NCI-H526 (cell line): Measurements from ENCODE around the gene MACROD2.
"Not testable (repeated sequence)": the region's sequence is repeated elsewhere in the genome, so short reads cannot be mapped to it uniquely, and the experiment has no call there.

Experiments
- DNase-seq, 2 experiments: peaks; one replicate each; lab custom pipeline; 2025; lab: John Stamatoyannopoulos, UW

Gene MACROD2

DNA sequence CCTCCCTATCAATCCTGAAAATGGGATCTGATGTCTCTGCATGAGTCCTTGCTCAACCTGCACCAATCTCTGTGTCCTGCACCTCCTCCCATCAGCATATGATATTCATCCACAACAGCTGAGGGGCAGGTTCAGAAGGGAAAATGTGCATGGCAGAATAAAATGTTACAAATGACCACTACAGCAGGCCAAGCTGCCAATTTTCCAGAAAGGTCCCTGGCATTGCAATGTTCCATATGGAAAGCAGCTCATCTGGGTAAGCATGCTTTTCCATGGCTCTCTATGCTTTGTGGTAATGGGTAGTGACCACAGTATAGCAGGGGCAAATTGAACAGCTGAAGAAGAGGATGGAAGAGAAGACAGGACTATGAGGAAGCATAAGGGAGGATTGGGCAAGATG, 1183.3 kb downstream of the MACROD2 start:
- no peak for DNase-seq

DNA sequence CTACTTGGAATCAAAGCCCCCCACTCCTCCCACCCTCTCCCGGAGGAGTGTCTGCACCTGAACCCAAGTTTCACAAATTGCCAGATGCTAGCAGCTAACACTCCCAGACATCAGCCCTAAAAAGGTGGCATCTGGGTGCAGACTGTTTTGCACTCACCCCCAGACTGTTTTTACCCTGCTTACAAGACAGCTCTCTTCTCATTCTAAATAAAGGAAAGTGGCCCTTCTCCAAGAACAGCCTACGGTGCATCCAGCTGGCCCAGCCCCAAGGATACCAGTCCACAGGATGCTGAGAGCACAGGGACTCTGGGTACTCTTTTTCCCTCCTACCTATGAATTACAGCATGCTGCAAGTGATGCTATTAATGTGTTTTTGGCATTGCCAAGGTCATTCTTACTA, 1184.1 kb downstream of the MACROD2 start:
- no peak for DNase-seq

DNA sequence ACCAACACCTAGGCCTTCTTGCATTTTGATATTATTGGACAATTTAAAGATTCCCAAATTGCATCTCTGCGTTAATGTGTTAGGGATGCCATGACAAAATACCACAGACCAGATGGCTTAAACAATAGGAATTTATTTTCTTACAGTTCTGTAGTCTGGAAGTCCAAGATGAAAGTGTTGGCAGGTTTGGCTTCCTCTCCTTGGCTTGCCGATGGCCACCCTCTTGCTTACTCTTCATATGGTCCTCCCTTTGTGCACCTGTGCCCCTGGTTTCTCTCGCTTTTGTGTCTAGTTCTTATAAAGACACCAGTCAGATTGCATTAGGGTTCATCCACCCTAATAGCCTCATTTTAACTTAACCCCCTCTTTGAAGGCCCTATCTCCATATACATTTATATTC, 1184.5 kb downstream of the MACROD2 start:
- no peak for DNase-seq

DNA sequence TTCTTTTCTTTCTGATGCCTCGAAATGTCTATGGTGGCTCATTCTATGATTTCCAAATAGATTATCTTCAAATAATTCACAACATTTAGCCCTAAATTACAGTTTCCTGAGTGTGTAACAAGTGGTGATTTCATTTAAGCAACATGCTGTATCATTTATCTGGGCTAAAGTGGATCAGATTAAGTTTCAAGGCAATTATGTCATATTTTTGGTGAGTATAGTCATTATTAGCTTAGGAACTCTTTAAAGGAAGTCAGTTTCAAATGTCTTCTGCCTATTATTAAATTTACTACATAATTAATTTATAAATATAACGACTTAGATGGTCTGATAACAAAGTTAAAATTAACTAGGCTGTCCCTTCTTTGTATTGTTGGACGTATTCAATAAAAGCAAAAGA, 1190.0 kb downstream of the MACROD2 start:
- no peak for DNase-seq

DNA sequence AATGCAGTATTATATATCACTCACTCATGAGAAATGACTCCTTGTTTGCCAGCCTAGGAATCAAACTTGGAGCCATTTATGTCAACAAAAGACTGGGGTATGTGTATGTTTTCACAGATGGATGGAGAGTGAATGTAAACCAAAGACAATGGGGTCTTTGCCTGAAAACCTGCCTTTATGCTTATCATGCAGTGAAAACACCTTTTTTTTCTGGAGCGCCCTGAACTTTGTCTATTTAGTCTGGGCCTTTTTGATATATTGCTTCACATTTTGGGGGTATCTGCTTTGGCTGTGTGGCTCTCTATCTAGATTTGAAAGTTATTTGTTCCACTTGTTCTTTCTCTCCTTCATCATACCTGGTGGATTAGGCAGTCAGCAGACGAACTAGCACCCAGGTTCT, 1190.6 kb downstream of the MACROD2 start:
- DNase-seq = no peak

DNA sequence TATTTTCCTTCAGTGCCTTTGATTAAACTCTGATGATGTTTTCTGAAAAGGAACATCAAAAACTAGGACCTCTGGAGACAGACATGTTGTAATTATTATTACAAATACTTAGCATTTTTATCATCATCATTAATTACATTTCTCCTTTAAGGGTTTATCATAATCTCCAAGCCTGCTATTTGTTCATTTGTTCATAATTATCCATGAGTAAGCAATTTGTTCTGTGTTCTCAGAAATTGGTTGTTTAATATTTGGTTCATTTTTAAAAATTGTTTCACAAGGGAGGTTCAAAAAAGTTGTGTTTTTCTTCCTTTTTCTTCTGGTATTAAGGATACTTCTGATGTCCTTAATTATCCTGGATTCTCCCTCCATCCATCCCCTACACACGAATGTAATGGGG, 1192.3 kb downstream of the MACROD2 start:
- DNase-seq = no peak

DNA sequence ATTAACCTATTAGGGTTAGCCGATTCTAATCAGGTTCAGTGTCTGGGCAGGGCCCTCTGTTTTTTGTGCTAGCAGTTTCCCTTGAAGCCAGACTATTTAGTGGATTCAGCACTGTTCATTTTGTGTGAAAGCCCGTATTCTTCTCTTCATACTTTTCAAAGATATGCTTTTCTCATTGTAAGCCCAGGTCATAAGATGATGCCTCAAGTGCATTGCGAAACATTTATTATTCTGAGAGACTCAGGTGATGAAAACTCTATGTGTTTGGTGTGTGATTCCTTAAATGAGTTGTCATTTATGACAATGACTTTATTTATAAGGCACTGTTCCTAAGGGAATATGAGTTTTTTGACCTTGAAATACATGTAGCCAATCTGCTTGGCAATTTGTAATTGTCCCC, 1193.1 kb downstream of the MACROD2 start:
- DNase-seq = no peak

DNA sequence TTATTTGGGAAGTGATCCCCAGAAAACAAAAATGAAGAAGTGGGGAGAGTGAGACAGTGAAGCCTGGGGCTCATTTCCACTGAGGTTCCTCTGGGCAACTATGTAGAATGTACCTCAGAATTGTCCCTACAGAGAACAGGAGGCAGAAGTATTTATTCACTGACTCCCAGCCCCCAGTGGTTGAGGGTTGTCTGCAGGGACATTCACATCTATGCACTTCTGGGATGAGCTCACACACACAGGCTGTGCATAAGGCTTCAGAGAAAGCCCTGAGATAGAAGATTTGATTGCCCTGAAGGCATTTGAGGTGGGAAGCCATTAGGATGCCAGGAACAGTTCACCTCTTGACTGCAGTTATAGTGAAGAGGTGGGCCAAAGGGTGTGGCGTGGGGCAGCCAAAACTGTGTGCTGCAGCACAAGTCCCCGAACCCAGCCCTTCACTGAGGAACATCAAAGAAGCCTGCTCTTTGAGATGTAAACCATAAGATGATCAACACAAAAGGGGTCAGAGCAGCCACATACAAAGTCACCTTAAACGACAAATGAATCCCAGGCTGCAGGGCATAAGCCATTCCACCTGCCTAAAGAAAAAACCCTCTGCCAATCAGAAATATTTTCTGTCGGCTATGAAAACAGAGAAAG, 1195.9 kb downstream of the MACROD2 start:
- no peak for DNase-seq

DNA sequence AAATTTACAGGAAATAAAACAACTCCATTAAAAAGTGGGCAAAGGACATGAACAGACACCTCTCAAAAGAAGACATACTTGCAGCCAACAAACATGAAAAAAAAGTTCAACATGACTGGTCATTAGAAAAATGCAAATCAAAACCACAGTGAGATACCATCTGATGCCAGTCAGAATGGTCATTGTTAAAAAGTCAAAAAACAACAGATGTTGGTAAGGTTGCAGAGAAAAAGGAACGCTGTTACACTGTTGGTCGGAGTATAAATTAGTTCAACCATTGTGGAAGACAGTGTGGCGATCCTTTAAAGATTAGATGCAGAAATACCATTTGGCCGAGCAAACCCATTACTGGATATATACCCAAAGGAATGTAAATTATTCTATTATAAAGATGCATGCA, 1200.1 kb downstream of the MACROD2 start:
- peak in 1 of 2 experiments; percentile 6 for DNase-seq

DNA sequence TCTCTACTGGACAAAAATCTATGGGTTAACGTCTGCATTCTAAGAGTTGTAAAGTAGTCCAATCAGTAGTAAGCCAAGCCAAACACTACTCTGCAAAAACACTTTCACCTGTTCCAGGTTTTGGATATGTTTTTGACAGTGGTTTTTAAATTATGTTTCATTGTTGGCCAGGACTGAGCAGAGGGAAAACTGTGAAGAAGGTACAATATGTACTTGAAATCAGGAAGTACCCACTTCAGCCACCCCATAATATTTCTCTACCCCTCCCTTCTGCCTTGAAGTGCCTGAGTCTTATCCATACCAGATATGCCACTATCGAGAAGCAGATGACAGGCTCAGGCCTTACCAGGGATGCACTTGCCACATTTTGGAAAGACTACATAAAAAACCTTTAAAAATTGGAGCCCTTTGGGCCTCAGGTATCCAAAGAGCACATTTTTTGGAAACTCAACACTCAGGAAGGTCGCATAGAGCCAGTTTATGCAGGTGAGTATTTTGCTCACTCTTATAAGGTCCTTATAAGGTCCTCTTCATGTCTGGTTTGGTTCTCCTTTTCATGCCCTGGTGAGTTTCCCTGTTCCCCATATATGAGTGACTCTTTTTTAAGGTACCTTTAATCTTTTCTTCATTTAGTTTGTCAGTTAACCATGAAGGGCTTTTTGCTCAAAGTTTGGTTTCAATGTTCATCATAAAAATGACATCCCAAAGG, 1201.4 kb downstream of the MACROD2 start:
- no peak for DNase-seq

DNA sequence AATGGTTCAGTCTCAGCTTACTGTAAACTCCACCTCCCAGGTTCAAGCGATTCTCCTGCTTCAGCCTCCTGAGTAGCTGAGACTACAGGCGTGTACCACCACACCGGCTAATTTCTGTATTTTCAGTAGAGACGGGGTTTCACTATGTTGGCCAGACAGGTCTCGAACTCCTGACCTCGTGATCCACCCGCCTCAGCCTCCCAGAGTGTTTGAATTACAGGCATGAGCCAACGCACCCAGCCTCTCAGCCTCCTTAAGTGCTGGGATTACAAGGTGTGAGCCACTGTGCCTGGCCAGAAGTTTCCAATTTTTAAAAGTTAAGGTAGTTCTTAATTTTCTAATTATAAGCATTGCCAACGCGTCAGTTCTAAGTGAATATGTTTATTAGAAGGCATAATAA, 1202.7 kb downstream of the MACROD2 start:
- not testable (repeated sequence) for DNase-seq

DNA sequence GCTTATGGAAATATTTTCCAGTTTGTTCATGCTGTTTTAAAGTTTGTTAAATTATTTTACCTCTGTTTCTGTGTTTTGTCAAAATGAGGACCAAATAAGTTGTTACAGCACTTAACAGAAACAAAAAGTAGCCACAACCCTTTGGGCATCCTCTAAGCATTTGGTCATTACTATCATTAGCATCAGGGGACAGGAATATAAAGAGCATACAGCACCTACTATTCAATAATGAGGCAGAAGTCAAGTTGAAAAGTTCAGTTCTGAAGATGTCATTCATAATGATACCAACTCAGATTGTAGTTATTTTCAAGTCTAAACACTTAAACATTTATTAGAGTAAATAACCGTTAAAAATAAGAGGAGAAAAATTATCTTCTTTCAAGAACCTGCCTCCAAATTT, 1204.4 kb downstream of the MACROD2 start:
- DNase-seq = no peak

DNA sequence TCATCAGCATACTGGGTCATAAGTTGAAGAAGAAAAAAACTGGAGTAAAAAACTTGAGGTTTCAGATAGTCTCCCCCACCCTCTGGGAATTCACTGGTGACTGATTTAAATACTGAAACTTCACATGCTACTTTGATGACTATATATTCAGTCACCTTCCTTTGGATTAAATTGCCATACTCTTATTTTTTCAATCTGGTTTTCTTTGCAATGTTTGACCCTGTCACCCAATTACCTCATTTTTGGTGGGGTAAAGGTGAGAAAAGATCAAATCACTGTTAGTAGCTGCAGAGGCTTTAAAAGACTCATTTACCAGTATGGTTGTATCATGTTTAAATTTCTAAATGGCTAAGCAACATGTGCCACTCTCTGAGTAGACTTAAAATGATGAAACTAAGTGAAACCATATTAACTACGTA, 1204.8 kb downstream of the MACROD2 start:
- no peak for DNase-seq

DNA sequence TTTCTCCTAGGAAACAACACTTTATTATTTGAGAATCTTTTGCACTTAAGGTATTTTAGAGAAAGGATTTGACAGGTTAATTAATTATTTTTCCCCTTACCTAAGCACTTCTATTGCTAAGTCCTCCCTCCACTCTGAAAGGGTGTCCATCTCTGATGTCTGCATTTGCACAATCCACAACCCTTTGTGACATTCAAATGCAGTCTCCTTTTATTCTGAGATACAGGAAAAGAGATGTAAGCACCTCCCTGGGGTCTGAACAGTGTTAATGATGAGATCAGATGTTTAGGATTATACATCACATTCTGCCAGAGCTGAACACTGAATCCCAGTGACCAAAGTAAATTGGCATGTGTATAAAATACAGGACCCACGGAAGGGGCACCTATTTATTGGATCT, 1206.3 kb downstream of the MACROD2 start:
- no peak for DNase-seq

DNA sequence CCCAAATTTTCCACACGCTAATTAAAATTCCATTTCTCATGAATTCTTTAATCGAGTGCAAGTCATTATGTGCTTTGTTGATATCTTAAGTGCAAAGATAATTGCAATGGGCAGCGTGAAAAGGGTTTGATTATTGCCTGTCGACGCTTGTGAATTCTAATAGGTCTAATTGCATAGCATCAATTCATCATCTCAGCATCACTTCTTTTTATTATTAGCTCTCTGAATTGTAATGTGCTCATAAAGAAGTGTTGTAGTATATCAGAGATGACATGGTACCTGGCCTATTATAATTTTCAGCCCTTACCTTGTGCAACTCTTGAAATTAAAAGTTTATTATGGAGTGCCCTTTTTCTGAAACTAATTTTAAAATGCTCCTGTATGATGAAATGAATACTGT, 1208.9 kb downstream of the MACROD2 start:
- no peak for DNase-seq

DNA sequence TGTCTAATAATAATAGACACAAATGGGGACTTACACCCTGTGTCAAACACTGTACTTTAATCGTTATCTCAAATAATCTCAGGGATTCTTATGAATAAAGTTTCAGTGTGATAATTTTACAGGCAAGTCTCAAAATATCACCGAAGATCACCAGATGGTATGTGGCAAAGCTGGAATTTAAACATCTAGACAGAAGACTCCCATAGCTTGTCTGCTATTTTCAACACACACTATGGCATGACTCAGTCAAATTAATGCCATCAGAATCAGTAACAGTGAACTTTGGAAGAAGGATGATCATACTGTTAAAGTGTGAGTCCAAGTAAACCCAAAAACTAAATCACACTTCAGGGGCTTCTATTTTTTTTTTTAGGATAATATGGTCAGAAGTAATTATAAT, 1209.7 kb downstream of the MACROD2 start:
- no peak for DNase-seq

DNA sequence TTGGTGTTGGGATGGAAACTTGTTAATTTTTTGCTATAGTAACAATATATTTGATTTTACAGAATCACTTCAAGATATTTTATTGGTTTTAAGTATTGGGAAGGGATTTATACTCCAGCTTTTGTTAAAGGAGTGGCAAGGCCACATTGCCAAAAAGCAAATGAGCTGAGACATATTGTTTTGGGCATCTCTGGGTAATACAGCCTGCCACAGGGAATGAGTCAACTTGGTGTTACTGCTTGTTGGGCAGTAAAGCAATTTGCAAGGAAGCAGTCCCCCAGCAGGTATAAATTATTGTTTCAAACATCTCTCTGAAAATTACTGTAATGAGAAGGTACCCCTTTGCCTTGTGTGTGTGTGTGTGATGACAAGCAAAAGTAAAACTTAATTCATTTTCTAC, 1210.4 kb downstream of the MACROD2 start:
- no peak for DNase-seq

DNA sequence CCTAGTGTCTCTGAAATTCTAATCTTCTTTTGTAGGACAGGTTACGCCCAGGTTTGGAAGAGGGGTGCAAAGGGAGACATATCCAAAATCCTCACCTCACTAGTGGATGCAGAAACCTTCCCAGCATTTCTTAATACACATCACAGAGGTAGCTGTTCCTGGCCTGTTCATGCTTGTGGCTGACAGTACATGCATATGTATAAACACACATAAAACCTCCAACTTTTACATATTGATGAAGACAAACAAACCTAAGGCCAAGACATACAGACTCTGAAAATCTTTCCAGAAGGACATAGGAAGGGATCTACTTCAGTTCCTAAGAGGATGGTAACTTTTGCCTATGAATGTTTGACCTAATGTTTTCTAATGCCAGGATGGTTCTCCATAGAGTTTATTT, 1214.2 kb downstream of the MACROD2 start:
- no peak for DNase-seq

DNA sequence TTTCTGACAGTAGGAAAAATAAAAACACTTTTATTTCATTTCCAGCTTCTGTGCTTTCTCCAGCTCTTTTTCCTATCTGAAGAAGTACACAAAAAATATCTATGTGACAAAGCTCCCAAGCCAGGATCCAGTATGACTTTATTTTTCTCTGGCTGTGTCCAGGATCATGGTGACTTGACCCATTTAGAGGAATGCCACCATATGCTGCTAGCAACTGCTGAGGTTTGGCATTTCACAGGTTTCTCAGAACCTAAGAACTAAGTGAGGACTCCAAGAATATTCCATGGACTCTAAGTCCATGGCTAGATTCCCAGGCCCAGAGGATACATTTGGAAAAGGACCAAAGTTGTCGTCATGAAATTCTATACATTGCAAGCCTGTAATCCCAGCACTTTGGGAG, 1218.7 kb downstream of the MACROD2 start:
- no peak for DNase-seq

DNA sequence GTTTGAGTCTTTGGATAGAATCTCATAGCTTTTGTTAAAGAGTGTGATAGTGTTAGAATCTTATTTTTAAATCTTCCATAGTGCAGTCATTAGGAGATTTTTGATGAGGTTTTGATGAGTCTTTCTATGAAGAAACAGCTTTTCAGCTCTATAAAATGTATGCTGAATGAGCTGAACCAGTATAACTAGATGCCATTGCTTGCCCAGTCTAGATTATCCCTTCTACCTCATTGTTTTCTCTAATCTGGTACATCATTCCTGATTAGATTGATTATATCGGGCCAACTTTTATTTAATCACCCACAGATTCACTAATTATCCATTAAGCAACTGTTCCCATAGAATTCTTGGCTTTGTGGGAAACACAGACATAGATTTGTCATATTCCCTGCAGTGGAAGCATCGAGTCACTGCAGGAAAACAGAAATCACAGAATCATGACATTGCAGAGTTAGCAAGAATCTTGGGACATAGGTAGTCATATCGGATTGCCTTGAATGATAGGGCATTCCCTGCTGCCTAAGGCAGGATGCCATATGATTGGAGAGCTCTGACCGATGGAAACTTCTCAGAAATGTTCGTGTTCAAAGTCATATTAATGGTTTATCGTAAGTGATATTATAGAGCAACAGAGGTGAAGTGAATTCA, 1224.8 kb downstream of the MACROD2 start:
- DNase-seq = no peak

DNA sequence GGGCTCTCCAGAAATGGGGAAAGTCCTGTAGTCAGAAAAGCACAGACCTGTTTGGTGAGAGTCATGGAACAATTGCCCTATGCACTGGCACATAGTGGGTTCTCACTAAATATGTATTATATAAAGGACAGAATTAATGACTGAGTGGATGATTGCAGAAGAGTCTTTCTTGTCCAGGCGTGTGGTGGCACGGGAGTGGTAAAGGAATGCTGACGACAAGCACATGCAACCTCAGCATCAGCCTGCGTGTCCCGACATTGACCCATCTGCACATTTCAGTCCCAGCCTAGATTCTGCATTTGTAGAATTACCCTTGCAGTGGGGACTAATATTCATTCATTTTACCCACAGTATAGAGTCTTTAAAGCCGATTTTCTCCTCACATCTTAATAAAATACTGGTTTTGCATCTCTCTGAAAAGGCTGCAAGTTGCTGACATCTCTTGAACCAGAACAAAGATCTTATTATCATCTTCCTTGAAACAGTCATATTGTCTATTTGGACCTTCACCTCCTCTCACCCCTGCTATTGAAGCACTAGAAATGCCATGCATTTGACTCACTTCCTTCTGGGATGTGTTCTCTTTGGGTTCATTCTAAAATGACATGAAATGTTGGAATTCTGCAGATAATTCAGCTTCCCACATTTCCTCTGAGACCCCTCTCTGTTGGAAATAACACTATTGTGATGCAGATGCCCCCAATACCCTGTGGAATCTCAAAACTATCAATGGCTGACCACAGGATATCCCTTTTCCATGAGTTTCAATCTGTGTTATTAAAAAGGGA, 1225.7 kb downstream of the MACROD2 start:
- no peak for DNase-seq

DNA sequence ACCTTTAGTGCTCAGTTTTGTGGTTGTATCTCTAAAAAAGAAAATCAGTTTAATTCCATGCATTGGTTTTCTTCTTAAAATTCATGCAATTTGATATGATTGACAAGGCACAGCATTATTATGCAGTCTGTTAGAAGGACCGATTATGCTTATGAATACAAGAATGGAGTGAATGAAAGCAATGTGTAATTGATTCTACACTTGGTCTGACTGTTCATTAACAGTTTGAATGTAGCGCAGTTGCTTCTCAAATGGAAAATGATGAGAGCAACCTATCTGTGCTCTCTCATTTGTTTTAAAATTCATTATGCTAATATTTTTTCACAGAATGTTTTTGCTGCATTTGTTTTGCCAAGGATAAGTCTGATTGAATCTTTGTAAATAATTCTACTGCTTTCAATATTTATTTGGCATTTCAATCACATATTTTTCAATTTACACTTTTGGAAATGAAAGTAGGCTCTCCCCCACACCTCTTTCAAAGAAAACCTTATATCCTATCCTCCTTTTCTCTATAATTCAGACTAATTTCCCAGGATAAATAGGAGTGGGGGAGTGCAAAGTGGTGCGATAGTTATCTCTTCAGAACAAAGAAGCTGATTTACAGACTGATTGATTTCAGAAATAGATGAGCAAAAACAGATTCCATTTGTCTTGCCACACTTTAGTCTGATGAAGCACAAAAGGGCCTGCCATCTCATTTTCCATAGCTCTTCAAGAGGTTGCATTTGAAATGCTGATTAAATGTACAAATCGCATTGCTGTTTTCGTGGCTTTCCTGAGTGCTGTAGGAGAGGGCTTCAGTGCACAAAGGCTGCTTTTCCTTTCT, 1227.4 kb downstream of the MACROD2 start:
- no peak for DNase-seq
